Dendritic cell treated with granulocyte-macrophage colony-stimulating factor and Interleukin-4, amounts not matched to agents 40 ng/mL and 50 ng/mL, for 4 days (primary cell): ENCODE results near the gene TUBA3D.
"Not testable (repeated sequence)": the region's sequence is repeated elsewhere in the genome, so short reads cannot be mapped to it uniquely, and the experiment has no call there.

Experiments used
- H3K27ac Mint-ChIP-seq: one replicate; pipeline ENCODE4 v1.8.0; 2022; ENCODE audit warnings: mild to moderate bottlenecking, mixed read lengths
- H3K27me3 Mint-ChIP-seq: one replicate; pipeline ENCODE4 v1.8.0; 2022; ENCODE audit warnings: mild to moderate bottlenecking, mixed read lengths
- H3K36me3 Mint-ChIP-seq: one replicate; pipeline ENCODE4 v1.8.0; 2022; ENCODE audit warnings: low read depth, mixed read lengths
- H3K4me1 Mint-ChIP-seq: one replicate; pipeline ENCODE4 v1.8.0; 2022; ENCODE audit warnings: low read depth, mixed read lengths
- H3K4me3 Mint-ChIP-seq: one replicate; pipeline ENCODE4 v1.8.0; 2022; ENCODE audit warnings: mild to moderate bottlenecking, moderate library complexity, mixed read lengths
- H3K9me3 Mint-ChIP-seq: one replicate; pipeline ENCODE4 v1.8.0; 2022; ENCODE audit warnings: mixed read lengths
- intact Hi-C: fragments of 100-400 bp; cut with micrococcal nuclease; formaldehyde crosslinking; loops from one replicate; pipeline ENCODE4 v1.15.0; 2022

TUBA3D gene

DNA sequence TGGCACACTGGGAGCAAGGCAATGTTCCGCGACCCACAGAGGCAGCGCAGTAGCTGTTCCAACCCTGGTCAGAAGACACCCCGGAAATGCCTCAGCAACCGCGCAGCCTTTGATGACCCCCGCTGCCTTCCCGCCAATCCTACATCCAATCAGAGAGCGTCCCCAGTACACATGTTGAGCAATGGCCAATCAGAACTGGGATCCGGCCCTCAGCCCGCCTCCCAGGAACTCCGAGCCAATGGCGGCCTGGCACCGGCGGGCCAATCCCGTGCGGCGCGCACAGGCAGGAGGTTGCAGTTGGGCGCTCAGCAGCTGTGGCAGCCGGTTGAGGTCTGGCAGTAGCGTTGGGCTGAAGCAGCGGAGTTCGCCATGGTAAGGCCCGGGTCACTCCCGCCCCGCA, at the start of gene TUBA3D:
Gene TUBA3D (plus strand): TSS at position 289 of the 400 bp plus-strand sequence. CDS start 81 bp downstream, at position 370.
- no peak within 1 kb of the TSS for H3K27ac Mint-ChIP-seq
- peaks cover 7% of the 10 kb centered on the region for H3K36me3 Mint-ChIP-seq
- H3K27me3 Mint-ChIP-seq = no peaks in the 10 kb centered on the region
- intact Hi-C loops = no loop called here
- peaks cover 5% of the 10 kb centered on the region for H3K4me1 Mint-ChIP-seq
- no peak within 1 kb of the TSS for H3K4me3 Mint-ChIP-seq
- H3K9me3 Mint-ChIP-seq = peaks cover 15% of the 10 kb centered on the region

DNA sequence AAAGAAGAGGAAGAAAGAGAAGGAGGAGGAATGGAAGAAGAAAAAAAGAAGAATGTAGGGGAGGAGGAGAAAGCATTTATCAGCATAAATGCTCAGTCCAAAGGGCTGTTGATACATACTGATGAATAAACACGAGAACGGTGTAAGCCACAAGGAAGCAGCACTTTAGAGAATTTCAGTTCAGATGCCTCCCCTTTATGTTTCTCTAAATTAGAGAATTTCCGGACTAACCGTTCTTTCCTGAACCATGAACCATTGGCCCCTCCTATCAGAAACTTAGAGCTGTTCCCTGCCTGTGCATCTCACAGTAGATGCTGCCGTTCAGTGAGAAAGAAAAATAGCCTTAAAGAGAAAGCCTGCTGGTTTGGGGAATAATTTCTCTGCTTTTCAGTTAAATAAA, 49.2 kb upstream of the TUBA3D start:
- intact Hi-C loops = no loop called here
- no peaks in the 10 kb centered on the region for H3K4me1 Mint-ChIP-seq
- H3K27ac Mint-ChIP-seq = no peak overlapping the region
- no peaks in the 10 kb centered on the region for H3K9me3 Mint-ChIP-seq
- no peaks in the 10 kb centered on the region for H3K36me3 Mint-ChIP-seq
- no peak overlapping the region for H3K4me3 Mint-ChIP-seq
- peaks cover 51% of the 10 kb centered on the region for H3K27me3 Mint-ChIP-seq

DNA sequence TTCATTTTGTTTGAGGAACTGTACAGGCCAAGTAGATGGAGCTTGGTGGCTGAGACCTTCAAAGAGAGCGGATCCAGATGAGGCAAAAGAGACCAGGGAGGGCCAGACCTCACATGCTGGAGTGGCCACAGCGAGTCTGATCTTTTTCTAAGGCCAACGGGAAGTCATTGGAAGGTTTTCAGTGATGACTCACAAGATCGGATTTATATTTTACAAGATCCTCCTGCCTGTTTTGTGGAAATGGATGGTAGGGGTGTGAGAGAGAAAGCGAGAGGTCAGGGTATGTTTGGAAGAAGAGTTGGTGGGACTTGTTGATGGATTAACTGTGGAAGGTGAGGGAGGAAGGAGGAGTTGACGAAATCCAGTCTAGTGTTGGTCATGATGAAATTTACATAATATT, 44.6 kb upstream of the TUBA3D start:
- H3K36me3 Mint-ChIP-seq = no peaks in the 10 kb centered on the region
- no peak overlapping the region for H3K27ac Mint-ChIP-seq
- no peaks in the 10 kb centered on the region for H3K4me1 Mint-ChIP-seq
- intact Hi-C loops = no loop called here
- H3K9me3 Mint-ChIP-seq = no peaks in the 10 kb centered on the region
- peaks cover 24% of the 10 kb centered on the region for H3K27me3 Mint-ChIP-seq
- no peak overlapping the region for H3K4me3 Mint-ChIP-seq

DNA sequence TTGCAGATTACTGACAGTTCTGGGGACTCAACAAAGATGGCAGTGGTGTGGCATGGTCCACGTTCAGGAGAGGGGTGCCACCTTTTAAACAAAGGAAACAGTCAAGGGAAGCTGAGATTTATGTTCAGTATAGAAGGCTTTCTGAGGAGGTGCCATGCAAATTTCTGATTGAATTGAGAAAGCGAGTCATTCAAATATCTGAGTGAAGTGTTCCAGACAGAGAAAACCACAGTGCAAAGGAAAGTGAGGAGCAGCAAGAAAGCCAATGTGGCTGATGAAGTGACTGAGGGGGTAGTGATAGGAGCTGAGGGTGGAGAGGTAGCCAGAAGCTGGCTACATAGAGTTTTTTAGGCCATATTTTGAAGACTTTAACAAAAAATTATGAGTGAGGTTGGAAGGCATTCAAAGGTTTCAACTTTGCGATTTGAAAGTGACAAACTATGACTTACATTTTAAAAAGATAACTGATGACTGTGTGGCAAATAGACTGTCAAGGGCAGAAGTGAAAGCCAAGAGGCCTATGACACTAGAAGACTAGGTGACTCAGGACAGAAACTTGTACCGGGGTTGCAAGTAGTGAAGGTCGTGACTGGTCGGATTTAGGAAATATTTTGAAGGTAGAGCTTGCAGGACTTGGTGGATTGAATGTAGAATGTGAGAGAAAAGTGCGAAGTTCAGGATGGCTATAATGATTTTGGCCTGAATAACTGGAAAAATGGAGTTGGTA, 35.0 kb upstream of the TUBA3D start:
- H3K27me3 Mint-ChIP-seq, H3K4me3 Mint-ChIP-seq, intact Hi-C loops, H3K27ac Mint-ChIP-seq, H3K9me3 Mint-ChIP-seq, H3K36me3 Mint-ChIP-seq, H3K4me1 Mint-ChIP-seq: not testable (repeated sequence)

DNA sequence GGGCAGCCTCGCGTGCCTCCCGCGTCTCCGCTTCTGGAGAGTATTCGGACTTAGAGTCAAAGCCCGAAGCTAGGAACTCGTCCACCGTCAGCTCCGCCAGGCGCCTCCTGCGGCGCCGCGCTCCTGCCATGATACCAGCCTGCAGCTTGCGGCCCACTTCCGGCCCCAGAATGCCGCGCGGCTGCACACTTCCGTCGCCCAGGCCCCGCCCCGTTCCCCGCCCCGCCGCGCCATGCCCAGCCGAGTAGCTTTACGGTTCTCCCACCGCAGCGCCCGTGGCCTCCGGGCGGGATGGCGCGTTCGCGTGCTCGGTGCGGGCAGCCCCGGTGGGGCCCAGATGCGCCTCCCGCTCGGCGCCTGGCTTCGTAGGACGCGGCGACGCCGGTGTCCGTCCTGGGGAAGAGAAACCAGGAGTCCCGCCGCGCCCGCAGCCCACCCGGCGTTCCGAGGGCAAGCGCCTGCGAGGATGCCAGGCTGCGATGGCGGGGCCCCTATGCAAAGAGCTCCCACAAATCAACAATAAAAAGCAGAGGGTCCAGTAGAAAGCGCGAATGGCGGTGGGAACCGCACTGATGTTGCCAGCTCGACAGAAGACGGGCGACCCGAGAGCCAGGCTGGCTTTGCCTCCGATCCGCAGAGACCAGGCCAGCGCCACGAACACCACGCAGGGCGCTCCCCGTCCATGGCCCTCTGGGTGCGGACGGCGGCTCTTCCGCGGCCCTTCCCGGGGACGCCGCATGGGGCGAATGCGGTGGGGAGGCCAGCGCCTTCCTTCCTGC, 31.0 kb upstream of the TUBA3D start:
- H3K4me3 Mint-ChIP-seq, H3K27ac Mint-ChIP-seq, H3K9me3 Mint-ChIP-seq, H3K4me1 Mint-ChIP-seq, intact Hi-C loops, H3K36me3 Mint-ChIP-seq, H3K27me3 Mint-ChIP-seq: not testable (repeated sequence)

DNA sequence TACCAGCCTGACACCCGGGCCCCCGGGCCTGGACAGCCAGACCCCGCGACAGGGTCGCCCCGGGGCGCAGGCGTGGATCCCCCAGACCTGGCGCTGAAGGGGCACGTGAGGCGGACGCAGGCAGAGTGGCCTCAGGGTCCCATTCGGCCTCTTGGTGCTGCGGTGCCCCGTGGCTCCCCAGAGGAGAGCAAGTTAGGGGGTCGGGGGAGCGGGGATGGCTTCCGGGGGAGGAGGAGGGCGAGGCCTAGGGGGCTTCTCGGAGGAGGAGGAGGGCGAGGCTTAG, 30.5 kb upstream of the TUBA3D start:
- H3K27ac Mint-ChIP-seq, H3K27me3 Mint-ChIP-seq, intact Hi-C loops, H3K36me3 Mint-ChIP-seq, H3K4me1 Mint-ChIP-seq, H3K9me3 Mint-ChIP-seq, H3K4me3 Mint-ChIP-seq: not testable (repeated sequence)

DNA sequence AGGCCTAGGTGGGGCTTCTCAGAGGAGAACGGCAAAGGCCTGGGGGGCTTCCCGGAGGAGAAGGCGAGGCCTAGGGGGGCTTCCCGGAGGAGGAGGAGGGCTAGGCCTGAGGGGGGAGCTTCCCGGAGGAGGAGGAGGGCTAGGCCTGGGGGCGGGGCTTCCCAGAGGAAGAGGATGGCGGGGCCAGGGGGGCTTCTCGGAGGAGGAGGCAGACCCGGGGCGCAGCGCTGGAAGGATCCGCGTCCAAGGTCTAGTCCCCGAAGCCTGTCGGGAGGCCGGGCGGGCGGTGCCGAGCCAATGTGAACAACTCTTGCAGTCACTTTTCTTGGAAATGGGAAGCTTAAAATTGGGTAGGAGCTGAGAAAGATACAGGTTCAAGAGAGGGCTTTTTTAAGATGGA, 30.0 kb upstream of the TUBA3D start:
- no peak overlapping the region for H3K4me3 Mint-ChIP-seq
- peaks cover 1% of the 10 kb centered on the region for H3K27me3 Mint-ChIP-seq
- H3K27ac Mint-ChIP-seq = no peak overlapping the region
- intact Hi-C loops = no loop called here
- no peaks in the 10 kb centered on the region for H3K9me3 Mint-ChIP-seq
- no peaks in the 10 kb centered on the region for H3K4me1 Mint-ChIP-seq
- H3K36me3 Mint-ChIP-seq = no peaks in the 10 kb centered on the region

DNA sequence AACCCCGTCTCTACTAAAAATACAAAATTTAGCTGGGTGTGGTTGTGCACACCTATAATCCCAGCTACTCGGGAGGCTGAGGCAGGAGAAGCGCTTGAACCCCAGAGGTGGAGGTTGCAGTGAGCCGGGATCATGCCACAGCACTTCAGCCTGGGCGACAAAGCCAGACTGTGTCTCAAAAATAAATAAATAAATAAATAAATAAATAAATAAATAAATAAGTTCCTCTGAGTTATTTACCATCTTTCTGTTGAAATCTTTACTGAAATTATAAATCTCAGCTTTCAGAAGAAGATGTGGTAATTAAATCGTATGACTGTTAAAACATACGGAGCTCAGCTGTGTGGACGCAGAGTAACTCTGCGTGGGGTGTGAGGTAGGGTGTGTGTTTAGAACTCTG, 27.9 kb upstream of the TUBA3D start:
- H3K9me3 Mint-ChIP-seq, H3K4me3 Mint-ChIP-seq, H3K4me1 Mint-ChIP-seq, intact Hi-C loops, H3K27ac Mint-ChIP-seq, H3K27me3 Mint-ChIP-seq, H3K36me3 Mint-ChIP-seq: not testable (repeated sequence)

DNA sequence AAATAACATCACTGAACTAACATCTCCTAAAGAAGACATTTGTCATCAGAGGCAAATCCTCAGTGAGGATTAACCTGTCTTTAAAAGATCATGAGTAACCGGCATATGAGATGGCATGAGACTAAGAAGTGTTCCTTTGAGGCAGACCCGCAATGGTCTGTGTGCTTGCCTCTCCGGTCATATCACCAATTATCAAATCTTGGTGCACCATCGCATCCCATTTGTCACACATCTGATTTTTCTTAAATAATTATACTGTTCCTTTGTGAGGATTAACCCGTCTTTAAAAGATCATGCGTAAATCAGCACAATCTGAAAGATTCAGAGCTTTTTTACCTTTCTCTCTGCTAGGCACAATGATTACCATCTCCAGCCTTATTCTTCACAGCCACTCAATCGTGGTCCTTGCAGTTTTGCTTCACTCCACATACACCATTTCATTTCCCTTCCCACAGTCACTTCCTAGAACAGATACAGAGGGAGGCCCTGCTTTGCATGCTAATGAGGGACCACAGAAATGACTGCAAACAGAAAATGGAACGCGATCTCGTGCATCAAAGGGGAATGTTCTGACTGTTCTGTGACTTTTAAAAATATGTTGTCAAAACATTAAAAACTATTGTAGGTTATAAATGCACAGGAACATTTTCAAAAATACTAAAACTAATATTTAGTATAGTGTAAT, 24.5 kb upstream of the TUBA3D start:
- H3K36me3 Mint-ChIP-seq, intact Hi-C loops, H3K27ac Mint-ChIP-seq, H3K9me3 Mint-ChIP-seq, H3K4me3 Mint-ChIP-seq, H3K27me3 Mint-ChIP-seq, H3K4me1 Mint-ChIP-seq: not testable (repeated sequence)

DNA sequence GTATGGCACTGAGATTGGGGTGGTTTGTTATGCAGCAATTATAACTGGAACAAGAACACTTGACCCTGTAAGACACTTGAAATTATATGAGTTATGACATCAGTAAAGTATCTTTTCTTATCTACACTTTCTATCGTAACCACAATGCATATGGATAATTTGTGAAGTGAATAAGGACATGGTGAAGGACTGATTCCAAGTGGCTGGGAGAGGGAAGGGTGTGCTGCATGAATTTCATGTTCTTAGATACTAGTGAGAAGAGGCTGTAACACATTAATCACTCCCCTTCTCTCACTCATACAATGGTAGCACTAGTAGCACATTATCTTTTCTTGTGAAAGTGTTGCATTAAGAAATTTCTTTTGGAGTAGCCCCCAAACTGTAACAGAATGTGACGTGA, 21.0 kb upstream of the TUBA3D start:
- H3K4me1 Mint-ChIP-seq, H3K4me3 Mint-ChIP-seq, H3K27ac Mint-ChIP-seq, H3K36me3 Mint-ChIP-seq, intact Hi-C loops, H3K9me3 Mint-ChIP-seq: not testable (repeated sequence)
- peaks cover 10% of the 10 kb centered on the region for H3K27me3 Mint-ChIP-seq

DNA sequence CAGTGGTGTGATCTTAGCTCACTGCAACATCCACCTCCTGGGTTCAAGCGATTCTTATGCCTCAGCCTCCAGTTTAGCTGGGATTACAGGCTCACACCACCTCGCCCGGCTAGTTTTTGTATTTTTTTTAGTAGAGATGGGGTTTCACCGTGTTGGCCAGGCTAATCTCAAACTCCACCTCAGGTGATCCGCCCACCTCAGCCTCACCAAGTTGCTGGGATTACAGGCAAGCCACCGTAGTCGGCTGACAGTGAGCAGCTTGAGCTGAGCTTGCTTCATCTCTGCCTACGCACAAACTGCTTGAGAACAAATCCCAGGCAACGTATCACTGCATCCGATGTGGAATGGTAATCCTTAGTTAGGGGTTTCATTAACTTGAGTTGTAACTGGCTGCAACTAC, 8.2 kb upstream of the TUBA3D start:
- H3K9me3 Mint-ChIP-seq, intact Hi-C loops, H3K36me3 Mint-ChIP-seq, H3K27me3 Mint-ChIP-seq, H3K27ac Mint-ChIP-seq, H3K4me1 Mint-ChIP-seq, H3K4me3 Mint-ChIP-seq: not testable (repeated sequence)

DNA sequence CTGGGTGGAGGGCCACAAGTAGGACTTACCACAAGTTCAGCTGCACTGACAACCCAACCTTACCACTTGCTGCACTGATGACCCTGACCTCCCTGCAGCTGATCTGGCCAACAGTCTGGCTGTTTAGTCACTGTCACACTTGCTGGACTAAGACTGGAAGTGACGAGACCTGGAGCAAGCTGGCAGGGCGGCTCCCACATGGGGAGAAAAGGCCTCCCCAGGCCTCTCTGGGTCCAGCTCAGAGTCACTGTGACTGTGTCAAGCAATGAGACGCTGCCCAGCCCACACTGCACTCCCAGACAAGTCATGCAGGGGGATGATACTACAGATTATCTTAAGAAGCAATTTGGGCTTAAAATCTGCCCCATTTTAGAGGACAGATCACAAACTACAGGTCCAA, 5.0 kb upstream of the TUBA3D start:
- H3K4me1 Mint-ChIP-seq, H3K9me3 Mint-ChIP-seq, H3K36me3 Mint-ChIP-seq, H3K4me3 Mint-ChIP-seq, H3K27ac Mint-ChIP-seq, H3K27me3 Mint-ChIP-seq, intact Hi-C loops: not testable (repeated sequence)

DNA sequence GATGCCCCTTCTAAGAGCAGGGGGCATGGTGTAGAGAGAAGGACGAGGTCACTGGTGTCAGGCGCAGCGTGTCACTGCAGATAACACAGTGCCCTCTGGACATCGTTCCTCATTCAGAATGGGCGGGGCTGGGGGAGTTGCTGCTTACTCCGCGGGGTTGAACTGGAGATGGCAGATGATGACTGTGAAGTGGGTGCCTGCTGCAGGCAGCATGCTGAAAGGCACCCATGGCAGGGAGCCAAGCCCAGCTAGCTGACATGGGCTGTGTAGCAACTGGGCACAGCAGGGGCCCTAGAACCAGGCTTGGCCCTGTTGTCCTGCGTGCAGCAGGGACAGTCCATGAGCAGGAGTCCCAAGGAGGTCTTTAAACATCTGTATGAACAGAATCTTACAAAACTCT, 4.3 kb upstream of the TUBA3D start:
- intact Hi-C loops, H3K4me3 Mint-ChIP-seq, H3K9me3 Mint-ChIP-seq, H3K27ac Mint-ChIP-seq, H3K27me3 Mint-ChIP-seq, H3K4me1 Mint-ChIP-seq, H3K36me3 Mint-ChIP-seq: not testable (repeated sequence)

DNA sequence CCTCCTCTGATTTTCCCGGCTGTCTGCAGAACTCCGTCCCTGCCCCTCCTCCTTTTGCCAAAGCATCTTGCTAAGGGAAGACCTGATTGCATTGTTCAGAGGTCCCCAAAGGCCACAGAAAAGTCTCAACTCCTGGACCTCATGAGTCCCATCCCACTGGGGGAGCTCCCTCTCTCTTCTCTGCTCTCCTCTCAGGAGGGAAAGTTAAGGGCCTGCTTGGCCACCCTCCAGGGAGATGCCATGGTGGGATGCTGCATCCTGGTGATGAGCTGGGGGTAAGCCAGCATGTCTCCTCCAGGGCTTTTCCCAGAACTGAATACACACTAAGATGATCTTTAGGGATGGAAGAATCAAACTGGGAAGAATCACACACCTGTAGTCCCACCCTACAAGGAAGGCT, 2.7 kb upstream of the TUBA3D start:
- H3K36me3 Mint-ChIP-seq, H3K27ac Mint-ChIP-seq, intact Hi-C loops, H3K4me1 Mint-ChIP-seq, H3K4me3 Mint-ChIP-seq, H3K27me3 Mint-ChIP-seq: not testable (repeated sequence)
- H3K9me3 Mint-ChIP-seq = peaks cover 15% of the 10 kb centered on the region

DNA sequence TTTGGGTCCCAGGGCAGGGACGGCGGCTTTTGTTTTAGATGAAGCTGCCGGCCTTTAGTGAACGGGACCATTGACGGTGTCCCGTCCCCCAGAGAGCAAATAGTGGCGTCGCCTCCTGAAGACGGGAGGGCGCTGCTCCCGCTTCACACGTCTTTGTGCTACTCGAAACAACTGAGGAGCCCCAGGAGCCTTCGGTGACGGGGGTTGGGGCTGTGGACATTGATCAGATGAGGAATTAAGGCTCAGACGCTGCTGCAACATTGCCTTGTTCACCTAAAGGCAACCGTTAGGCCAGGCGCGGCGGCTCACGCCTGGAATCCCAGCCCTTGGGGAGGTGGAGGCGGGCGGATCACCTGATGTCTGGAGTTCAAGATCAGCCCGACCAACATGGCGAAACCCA, 444 bp downstream of the TUBA3D start:
- H3K4me1 Mint-ChIP-seq, intact Hi-C loops, H3K27ac Mint-ChIP-seq: not testable (repeated sequence)

More for the DNA sequence above, 444 bp downstream of the TUBA3D start:
- not testable (repeated sequence) for H3K27me3 Mint-ChIP-seq, H3K36me3 Mint-ChIP-seq, H3K4me3 Mint-ChIP-seq
- peaks cover 15% of the 10 kb centered on the region for H3K9me3 Mint-ChIP-seq
